Caco-2 (cell line): ENCODE results near the gene CERT1. TPM values are rescaled to one million over a fixed set of nuclear protein-coding genes. Genes with fewer than 3 reads are reported as not detected.

ENCODE experiments used
- BruUV-seq: library from RNA; stranded (reverse); fragments of 400-500 nt; replicated peaks from 2 replicates; lab custom pipeline; 2021; lab: Mats Ljungman, UMichigan
- CTCF ChIA-PET: fragments of 300-600 bp; sonication (Branson Sonifier 250); formaldehyde crosslinking; loops from one replicate; lab custom pipeline; 2022; ENCODE audit warnings: antibody characterized with exemption; lab: Charles Lee
- POLR2A ChIA-PET: fragments of 300-600 bp; sonication (Branson Sonifier 250); formaldehyde crosslinking; loops from one replicate; lab custom pipeline; 2022; ENCODE audit warnings: antibody characterized with exemption; lab: Charles Lee
- DNase-seq, 2 experiments: peaks; one replicate each; pipeline versions ENCODE4 v3.0.0 to v3.0.0-alpha.2; 2020 to 2022
- H3K27me3 ChIP-seq: replicated peaks from 2 replicates; pipeline ENCODE4 v1.6.0; 2011; ENCODE audit warnings: low read length; ENCODE audit not compliant: control insufficient read depth, insufficient read depth
- H3K36me3 ChIP-seq: 2 replicates; pipeline ENCODE4 v1.5.1; 2011; ENCODE audit warnings: low read length; ENCODE audit not compliant: control insufficient read depth, insufficient read depth
- H3K4me1 ChIP-seq: fragments of 250-450 bp; sonication (Bioruptor Pico); 2 replicates; pipeline ENCODE4 v1.5.1; 2020; ENCODE audit warnings: mild to moderate bottlenecking
- H3K4me3 ChIP-seq: 2 replicates; pipeline ENCODE4 v1.5.1; 2011; ENCODE audit warnings: low read depth, mild to moderate bottlenecking, control low read depth, low read length
- H3K9me3 ChIP-seq: fragments of 250-450 bp; sonication (Bioruptor Pico); 2 replicates; pipeline ENCODE4 v1.5.1; 2020; ENCODE audit warnings: mild to moderate bottlenecking, moderate library complexity
- H3K27ac Mint-ChIP-seq: one replicate; pipeline ENCODE4 v1.8.0; 2022; ENCODE audit warnings: mixed read lengths; ENCODE audit not compliant: unreplicated experiment
- H3K27me3 Mint-ChIP-seq: one replicate; pipeline ENCODE4 v1.8.0; 2022; ENCODE audit warnings: mixed read lengths; ENCODE audit not compliant: insufficient read depth, unreplicated experiment
- H3K36me3 Mint-ChIP-seq: one replicate; pipeline ENCODE4 v1.8.0; 2022; ENCODE audit warnings: mild to moderate bottlenecking, mixed read lengths; ENCODE audit not compliant: insufficient read depth, unreplicated experiment
- H3K4me1 Mint-ChIP-seq: one replicate; pipeline ENCODE4 v1.8.0; 2022; ENCODE audit warnings: low read depth, mixed read lengths; ENCODE audit not compliant: unreplicated experiment
- H3K4me3 Mint-ChIP-seq: one replicate; pipeline ENCODE4 v1.8.0; 2022; ENCODE audit warnings: mild to moderate bottlenecking, moderate library complexity, mixed read lengths; ENCODE audit not compliant: unreplicated experiment
- H3K9me3 Mint-ChIP-seq: one replicate; pipeline ENCODE4 v1.8.0; 2022; ENCODE audit warnings: mixed read lengths; ENCODE audit not compliant: unreplicated experiment
- intact Hi-C: fragments of 100-400 bp; cut with micrococcal nuclease; formaldehyde crosslinking; loops from one replicate; pipeline ENCODE4 v1.10.0; 2022; ENCODE audit not compliant: unreplicated experiment
- total RNA-seq: library from RNA; stranded (reverse); gene quantifications from 2 replicates; pipeline ENCODE4 v1.2.3, GENCODE V29; 2022
- TF ChIP-seq, protein P1 (sequence below), 2 experiments: fragments of 200-600 bp in 1 of 2; IDR thresholded peaks; 1 replicate in 1 of 2; 2 replicates in 1 of 2; pipeline versions ENCODE4 v1.5.1 to v1.8.0; 2011 to 2022; ENCODE audit warnings: antibody characterized with exemption in 1 of 2, control low read depth in 1 of 2, inconsistent platforms in 1 of 2, low read depth in 1 of 2, low read length in 1 of 2, mild to moderate bottlenecking in 1 of 2, moderate library complexity in 1 of 2; ENCODE audit not compliant: insufficient read depth in 1 of 2, severe bottlenecking in 1 of 2, unreplicated experiment in 1 of 2

Gene CERT1
- total RNA-seq, 1 experiment from 2014 or later: 44.3 TPM

DNA sequence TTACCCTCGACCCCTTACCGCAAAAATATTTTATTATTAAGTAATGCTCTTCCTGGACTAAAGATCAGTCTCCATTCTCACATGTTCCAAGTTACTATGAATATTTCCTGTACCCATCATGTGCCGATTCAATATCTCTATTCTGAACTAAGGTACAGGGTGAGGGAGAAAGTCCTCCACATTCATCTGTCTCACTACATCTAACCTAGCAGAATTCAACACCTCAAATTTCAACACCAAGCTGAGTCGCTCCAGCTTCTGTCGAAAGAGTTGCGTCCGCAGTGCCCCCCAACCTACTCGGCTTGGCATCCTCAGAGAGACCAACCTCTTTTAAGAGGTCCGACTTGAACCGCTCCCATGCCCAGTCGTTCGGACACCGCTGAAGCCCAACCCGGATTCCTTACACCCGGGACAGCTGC is 1.0 kb downstream of the CERT1 start:
- ChIA-PET CTCF (no interaction called here), POLR2A (interaction anchor here (0.6 to 1.4 kb wide), 2 partner anchors 21 to 173 kb away, joined by 4 to 5 read pairs; partner anchors contain the start of gene HMGCR)
- Histone ChIP-seq H3K36me3 (no peaks in the 10 kb centered on the region), H3K4me1 (peaks cover 5% of the 10 kb centered on the region), H3K27me3 (no peaks in the 10 kb centered on the region), H3K9me3 (no peaks in the 10 kb centered on the region), H3K4me3 (peak overlapping the region; percentile 98)
- Mint-ChIP-seq H3K4me3 (peak overlapping the region; percentile 100), H3K4me1 (peaks cover 21% of the 10 kb centered on the region), H3K9me3 (no peaks in the 10 kb centered on the region), H3K27ac (peak overlapping the region; percentile 91), H3K36me3 (peaks cover 13% of the 10 kb centered on the region), H3K27me3 (no peaks in the 10 kb centered on the region)
- TF ChIP-seq, protein P1, sequence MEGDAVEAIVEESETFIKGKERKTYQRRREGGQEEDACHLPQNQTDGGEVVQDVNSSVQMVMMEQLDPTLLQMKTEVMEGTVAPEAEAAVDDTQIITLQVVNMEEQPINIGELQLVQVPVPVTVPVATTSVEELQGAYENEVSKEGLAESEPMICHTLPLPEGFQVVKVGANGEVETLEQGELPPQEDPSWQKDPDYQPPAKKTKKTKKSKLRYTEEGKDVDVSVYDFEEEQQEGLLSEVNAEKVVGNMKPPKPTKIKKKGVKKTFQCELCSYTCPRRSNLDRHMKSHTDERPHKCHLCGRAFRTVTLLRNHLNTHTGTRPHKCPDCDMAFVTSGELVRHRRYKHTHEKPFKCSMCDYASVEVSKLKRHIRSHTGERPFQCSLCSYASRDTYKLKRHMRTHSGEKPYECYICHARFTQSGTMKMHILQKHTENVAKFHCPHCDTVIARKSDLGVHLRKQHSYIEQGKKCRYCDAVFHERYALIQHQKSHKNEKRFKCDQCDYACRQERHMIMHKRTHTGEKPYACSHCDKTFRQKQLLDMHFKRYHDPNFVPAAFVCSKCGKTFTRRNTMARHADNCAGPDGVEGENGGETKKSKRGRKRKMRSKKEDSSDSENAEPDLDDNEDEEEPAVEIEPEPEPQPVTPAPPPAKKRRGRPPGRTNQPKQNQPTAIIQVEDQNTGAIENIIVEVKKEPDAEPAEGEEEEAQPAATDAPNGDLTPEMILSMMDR (IDR thresholded peaks at IDR 0.05; ENCODE audit: insufficient read depth in 1 of 2, low read depth in 1 of 2, low read length in 1 of 2, severe bottlenecking in 1 of 2, unreplicated experiment in 1 of 2): no peak
- intact Hi-C loops: loop anchor here (1.0 to 5.0 kb wide), 5 partner anchors 43 to 173 kb away; partner anchors contain the start of genes ANKDD1B and HMGCR
- no peak for DNase-seq
- no TSS peak for BruUV-seq

DNA sequence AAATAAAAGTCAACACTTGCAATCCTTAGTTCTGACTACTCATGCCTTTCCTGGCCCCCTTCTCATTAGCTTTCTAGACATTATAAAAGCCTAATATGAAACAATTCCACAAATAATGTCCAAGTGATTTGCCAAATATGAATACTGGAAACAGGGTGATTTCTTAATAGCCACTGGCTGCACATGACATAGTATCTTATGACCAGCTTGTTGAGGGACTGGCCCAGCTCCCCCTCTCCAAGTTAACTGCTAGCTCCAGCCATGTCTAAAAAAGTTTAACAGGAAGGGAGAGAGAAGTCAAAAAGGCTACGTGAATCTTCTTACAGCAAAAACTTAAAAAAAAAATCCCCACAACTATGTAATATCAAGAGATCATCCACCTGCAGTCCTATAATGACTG is 1.5 kb downstream of the CERT1 start:
- Mint-ChIP-seq H3K4me1 (peaks cover 21% of the 10 kb centered on the region), H3K4me3 (peak overlapping the region; percentile 100), H3K9me3 (no peaks in the 10 kb centered on the region), H3K27ac (peak overlapping the region; percentile 91), H3K36me3 (peaks cover 13% of the 10 kb centered on the region), H3K27me3 (no peaks in the 10 kb centered on the region)
- H3K4me1 ChIP-seq: peaks cover 5% of the 10 kb centered on the region
- intact Hi-C loops: loop anchor here (1.0 to 5.0 kb wide), 5 partner anchors 43 to 173 kb away; partner anchors contain the start of genes ANKDD1B and HMGCR
- H3K36me3 ChIP-seq: no peaks in the 10 kb centered on the region
- H3K27me3 ChIP-seq: no peaks in the 10 kb centered on the region
- POLR2A ChIA-PET: interaction anchor here (0.6 kb wide), 1 partner anchor 22 kb away, joined by 4 read pairs; no protein-coding TSS in a partner anchor
- CTCF ChIA-PET: no interaction called here
- no peak for DNase-seq
- no peaks in the 10 kb centered on the region for H3K9me3 ChIP-seq
- H3K4me3 ChIP-seq: peak overlapping the region; percentile 98
- TF ChIP-seq, protein P1 (IDR thresholded peaks at IDR 0.05; ENCODE audit: insufficient read depth in 1 of 2, low read depth in 1 of 2, low read length in 1 of 2, severe bottlenecking in 1 of 2, unreplicated experiment in 1 of 2): no peak
- BruUV-seq: TSS peak; percentile 31

DNA sequence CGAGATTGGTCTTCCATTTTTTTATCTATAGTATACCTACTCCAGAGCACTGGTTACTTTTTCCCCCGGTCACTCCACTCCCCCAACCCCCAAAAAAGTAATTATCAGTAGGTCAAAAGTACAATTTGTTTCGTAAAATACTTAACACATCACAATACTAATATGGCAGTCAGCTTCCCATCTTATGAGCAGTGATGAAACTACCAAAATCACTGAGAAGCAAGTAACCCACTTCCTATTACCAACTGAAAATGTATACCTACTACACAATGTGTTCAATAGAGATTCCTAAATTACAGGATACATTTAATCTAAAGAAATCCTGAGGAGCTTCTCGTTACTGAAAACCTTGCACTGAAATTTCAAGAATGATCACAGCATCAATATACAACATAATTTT is 1.9 kb downstream of the CERT1 start:
- no TSS peak for BruUV-seq
- no peaks in the 10 kb centered on the region for H3K36me3 ChIP-seq
- Mint-ChIP-seq H3K4me1 (peaks cover 21% of the 10 kb centered on the region), H3K27ac (peak overlapping the region; percentile 91), H3K36me3 (peaks cover 13% of the 10 kb centered on the region), H3K4me3 (peak overlapping the region; percentile 100), H3K9me3 (no peaks in the 10 kb centered on the region), H3K27me3 (no peaks in the 10 kb centered on the region)
- H3K4me3 ChIP-seq: peak overlapping the region; percentile 98
- intact Hi-C loops: no loop called here
- no peaks in the 10 kb centered on the region for H3K9me3 ChIP-seq
- H3K4me1 ChIP-seq: peaks cover 5% of the 10 kb centered on the region
- ChIA-PET CTCF (no interaction called here), POLR2A (no interaction called here)
- TF ChIP-seq, protein P1 (IDR thresholded peaks at IDR 0.05; ENCODE audit: insufficient read depth in 1 of 2, low read depth in 1 of 2, low read length in 1 of 2, severe bottlenecking in 1 of 2, unreplicated experiment in 1 of 2): no peak
- no peak for DNase-seq
- no peaks in the 10 kb centered on the region for H3K27me3 ChIP-seq
